Stimulated activated CD8-positive, alpha-beta memory T cell treated with anti-CD3 and anti-CD28 coated beads, Interleukin-2, amount 100 ng/mL, for 1 hour (primary cell): ENCODE measurements around the gene POLR2J.

Source experiments
- DNase-seq, 2 donors: peaks; one replicate each; pipeline ENCODE4 v3.0.0-alpha.2; 2020; ENCODE audit warnings: low read depth in 2 of 2

The POLR2J gene

GRCh38 chr7:102439963-102440795 lies 38.5 kb downstream of the POLR2J start:
- DNase-seq, result no peak

GRCh38 chr7:102436118-102436517 lies 42.6 kb downstream of the POLR2J start:
- DNase-seq, result no peak

- DNase-seq, result no peak
Observed at GRCh38 chr7:102434039-102434486, 44.7 kb downstream of the POLR2J start.

- DNase-seq, result peak; percentile 82 to 84
Observed at GRCh38 chr7:102433219-102434038, 45.3 kb downstream of the POLR2J start, which contains the start of gene ORAI2. TSS of gene ORAI2 (plus strand) at chr7:102433575. CDS start at chr7:102438957, 5,382 bp downstream.

GRCh38 chr7:102432442-102433218 lies 46.1 kb downstream of the POLR2J start:
- no peak for DNase-seq

- DNase-seq, result peak; percentile 24 to 37
Observed at GRCh38 chr7:102431617-102432298, 47.0 kb downstream of the POLR2J start.

- no peak for DNase-seq
Observed at GRCh38 chr7:102429141-102429899, 49.4 kb downstream of the POLR2J start.

- DNase-seq, result no peak
Observed at GRCh38 chr7:102427019-102427405, 51.7 kb downstream of the POLR2J start.

- DNase-seq, result peak in 1 of 2 donors; percentile 31
Observed at GRCh38 chr7:102426268-102427018, 52.3 kb downstream of the POLR2J start.

- peak; percentile 60 to 76 for DNase-seq
Observed at GRCh38 chr7:102425639-102426267, 53.0 kb downstream of the POLR2J start.

- DNase-seq, result no peak
Observed at GRCh38 chr7:102424787-102425218, 53.9 kb downstream of the POLR2J start.

GRCh38 chr7:102424129-102424551 lies 54.6 kb downstream of the POLR2J start:
- no peak for DNase-seq
